NCI-H526 treated with DMSO at 0.1 percent for 48 hours (cell line): Measurements from ENCODE around the gene LBH.

Source experiments
- DNase-seq: peaks from one replicate; lab custom pipeline; 2025; lab: John Stamatoyannopoulos, UW

LBH gene

DNA sequence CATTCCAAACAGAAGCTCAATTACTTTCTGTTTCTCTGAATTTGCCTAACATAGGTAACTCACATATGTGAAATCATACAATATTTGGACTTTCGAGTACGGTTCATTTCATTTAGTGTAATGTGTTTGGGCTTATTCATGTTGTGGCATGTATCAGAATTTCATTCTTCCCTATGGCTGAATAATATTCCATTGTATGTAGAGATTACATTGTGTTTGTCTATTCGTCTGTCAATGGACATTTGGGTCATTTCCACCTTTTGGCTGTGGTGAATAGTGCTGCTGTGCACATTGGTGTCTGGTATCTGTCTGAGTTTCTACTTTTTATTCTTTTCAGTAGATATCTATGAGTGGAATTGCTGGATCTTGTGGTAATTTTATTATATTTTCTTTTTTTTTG, 43.9 kb downstream of the LBH start:
- no peak for DNase-seq

DNA sequence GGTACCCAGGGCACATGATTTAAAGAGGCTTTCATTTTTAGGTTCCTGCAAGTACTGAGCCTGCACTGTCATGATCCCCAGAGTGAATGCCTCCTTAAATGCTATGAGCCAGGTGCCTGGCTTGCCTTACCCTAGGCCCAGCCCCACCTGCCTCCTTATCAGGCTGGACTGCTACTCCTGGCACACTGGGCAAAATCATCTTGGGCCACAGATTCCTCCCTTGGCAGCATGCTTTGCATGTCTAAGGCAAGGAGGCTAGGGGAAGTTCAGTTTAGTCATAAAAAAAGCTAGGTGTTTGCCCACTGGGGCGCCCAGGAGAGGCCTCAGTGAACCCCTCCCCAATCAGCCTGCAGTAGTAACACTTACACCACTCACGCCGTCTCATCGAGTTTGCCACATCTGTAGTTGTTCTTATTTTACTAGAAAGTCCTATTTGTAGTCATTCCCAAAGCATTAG, 45.1 kb downstream of the LBH start:
- no peak for DNase-seq

DNA sequence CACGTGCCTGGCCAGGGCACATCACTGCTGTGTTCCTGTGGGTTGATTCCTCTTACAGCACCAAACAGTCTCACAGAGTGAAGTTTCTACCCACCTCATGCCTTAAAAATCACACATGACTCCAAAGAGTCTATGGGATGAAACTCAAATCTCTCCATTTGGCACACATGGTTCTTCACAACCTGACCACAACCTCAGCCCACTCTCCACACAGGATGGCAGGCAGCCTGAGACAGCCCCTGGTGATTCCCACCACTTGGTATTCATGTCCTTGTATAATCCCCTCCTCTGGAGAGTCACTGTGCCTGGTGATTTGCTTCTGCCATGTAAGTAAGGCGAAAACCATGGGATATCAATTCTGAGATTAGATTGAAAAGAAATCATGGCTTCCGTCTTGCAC, 46.2 kb downstream of the LBH start:
- DNase-seq = no peak

DNA sequence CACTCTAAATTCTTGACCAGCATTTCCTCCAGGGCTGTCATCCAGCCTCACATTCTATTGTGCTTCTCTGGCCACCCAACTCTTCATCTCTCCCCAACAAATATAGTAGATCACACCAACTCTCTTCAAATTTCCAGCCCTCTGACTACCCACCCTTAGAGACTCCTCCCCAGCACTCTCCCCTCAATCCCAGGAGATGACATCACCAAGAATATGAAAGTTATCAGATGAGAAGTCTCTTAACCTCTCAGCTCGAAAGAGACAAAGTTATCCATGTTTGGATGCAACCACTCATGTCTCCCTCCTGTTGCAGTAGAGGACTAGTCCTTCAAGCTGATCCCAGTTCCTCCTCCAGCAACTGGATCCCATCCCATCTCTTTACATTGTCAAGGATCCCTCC, 47.1 kb downstream of the LBH start:
- DNase-seq = no peak

DNA sequence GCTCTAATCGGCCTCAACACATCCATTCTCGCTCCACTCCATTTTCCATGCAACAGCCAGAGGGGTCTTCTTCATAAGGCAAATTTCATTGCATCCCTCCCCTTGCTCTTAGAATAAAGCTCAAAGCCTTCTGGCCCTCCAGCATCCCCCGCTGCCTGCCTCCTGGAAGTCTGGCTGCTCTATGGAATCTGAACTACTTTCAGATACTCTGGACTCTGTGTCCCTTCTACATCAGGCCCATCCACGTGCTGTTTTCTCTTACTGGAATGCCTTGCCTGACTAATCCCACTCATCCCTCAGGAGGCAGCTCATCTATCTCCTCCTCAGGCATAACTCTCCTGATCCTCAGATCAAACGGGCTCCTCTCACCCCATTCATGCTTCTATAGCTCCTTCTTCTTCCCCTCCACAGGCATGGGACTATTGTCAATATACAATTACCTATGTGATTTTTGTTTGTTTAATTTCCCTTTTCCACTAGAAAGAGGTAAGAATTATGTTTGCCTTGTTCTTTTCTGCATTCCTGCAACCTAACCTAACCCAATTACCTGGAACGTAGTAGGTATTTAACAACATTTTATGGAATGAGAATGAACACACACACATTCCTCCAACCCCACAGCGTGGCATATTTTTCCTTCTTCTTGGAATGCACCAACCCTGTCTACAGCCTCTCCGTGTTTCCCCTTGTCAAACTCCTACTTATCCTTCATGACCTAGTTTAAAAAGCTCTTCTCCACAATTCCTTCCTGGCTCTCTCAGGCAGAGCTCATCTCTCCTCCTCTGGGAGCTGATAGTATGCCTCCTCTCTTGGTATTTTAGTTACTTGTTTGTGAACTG, 49.5 kb downstream of the LBH start:
- DNase-seq = no peak

DNA sequence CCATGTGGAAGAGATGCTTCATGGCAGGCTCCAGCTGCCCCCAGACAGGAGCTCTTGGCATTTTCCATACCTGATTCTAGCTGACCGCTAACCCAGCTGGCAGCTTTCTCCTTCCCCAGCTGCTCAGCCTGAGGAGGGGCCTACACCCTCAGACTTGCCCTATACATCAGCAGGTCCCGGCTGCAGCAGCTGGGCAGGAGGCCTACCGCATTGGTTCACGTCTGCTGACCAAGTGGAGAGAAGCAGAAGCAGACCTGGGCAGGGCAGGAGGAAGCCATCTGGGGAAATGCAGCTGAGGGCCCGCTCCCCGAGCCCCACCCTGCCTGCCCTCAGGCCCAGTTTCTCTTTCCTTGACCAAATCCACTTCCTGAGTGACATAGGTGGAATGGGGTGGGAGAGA, 50.7 kb downstream of the LBH start:
- no peak for DNase-seq

DNA sequence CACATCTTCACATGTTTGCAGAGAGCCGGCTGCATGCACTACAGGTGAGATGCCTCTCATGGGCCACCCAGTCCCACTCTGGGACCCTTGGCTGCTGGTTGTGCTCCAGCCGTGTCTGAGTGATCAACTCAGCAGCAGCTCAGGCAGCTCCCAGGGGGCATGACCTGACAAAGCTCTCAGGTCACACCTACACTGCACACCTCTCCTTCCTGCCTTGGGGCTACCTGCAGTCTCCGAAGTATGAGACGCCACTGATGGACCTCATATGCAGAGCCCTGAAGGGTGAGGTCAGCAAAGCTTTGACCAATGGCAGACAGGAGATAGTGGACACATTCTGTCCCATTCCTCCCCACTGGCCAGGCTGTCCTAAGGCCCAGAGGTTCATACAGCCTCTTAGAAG, 51.4 kb downstream of the LBH start:
- no peak for DNase-seq

DNA sequence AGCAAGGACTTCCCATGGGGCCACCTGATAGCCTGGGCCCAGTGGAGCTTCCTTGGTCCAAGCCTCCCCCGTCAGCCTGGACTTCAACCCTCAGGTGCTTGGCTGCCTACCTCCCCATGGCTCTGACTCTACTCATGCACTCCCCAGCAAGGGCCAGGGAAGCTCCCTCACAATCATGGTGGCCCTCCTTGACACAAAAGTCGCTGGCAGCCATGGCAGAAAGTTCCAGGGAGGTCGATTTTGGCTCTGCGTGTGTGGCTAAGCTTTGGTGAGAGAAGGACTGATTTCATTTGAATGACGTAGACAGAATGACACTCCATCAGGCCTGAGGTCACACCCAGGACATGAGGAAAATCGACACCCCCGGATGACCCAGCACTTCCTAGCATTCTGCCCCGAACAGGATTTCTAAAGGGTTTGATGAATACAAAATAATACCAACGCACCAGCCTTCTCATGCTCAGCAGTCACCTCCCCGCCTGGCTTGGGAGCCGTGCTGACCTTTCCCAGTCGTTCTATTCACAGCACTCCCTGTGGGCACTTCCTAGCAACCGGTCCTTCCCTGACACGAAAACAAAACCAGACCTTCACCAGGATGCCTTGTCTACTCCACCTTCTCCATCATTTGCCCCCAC, 52.7 kb downstream of the LBH start:
- no peak for DNase-seq

DNA sequence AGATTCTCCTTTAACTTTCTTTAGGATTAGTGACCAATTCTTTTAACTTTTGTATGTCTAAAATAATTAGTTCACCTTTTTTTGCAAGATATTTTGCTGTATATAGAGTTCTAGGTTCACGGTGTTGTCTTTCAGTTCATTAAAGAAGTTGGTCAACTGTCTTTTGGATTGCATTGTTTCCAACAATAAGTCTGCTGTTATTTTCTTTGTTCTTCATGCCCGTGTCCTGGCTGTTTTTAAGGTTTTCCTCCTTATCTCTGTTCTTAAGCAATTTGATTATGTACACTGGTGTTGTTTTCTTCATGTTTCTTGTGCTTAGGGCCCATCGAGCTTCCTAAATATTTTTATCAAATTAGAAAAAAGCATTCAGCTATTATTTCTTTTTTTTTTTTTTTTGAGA, 54.4 kb downstream of the LBH start:
- no peak for DNase-seq

DNA sequence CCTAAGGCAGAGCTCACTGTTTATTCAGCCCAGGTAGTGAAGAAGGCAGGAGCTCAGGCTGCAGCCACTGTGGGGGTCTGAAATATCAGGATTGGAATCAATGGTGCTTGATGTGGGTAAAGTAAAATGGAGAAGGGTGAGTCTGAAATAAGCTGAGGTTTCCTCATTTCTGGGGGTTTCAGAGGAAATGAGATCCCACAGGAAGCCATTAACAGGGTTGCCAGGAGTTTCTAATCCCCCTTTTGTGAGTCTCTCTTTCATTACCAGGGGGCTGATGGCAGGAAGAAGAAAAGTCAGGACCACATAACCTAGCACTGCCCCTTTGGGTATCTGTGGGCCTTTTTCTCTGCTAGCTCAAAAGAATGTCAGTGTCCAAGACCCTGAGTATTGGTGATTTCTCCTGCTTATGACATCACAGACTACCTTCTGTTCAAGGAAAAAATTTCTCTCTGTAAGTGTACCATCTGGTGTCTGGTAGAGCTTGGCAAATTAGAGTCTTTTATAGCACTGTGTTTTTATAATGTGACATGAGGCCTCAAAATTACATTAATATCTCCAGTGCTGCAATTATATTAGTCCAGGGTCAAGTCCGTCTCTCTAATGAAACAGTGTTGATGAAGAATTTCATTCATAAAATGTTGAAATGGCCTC, 56.0 kb downstream of the LBH start:
- DNase-seq = no peak

DNA sequence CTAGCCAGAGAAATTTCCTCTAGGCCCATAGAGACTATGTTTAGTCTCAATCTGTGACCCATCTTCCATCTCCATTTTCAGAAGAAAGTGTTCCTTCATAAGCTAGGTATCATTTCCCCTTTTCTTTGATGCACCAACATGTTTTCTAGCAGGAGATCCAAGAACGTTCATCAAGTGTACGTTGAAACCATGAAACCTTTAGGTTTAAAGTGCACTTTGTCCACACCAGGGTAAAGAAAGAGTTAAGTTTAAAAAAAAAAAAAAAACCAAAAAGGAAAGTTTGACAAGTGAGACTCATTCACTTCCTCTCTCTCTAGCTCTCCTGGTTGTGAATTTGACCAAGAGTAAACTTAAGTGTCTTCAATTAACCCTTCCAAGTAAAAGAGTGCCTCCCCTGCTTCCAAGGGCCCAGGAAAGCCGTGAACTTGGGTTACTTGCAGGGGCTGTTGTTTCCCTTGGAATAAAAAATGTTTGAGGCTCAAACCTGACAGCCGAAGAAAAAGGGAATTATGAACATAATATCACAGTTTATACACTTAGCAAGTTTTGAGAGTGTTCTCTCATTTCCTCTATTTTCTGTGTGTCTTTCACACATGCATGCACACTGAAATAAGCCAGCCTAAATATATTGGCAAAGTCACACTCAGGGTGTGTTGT, 56.7 kb downstream of the LBH start:
- DNase-seq = no peak

DNA sequence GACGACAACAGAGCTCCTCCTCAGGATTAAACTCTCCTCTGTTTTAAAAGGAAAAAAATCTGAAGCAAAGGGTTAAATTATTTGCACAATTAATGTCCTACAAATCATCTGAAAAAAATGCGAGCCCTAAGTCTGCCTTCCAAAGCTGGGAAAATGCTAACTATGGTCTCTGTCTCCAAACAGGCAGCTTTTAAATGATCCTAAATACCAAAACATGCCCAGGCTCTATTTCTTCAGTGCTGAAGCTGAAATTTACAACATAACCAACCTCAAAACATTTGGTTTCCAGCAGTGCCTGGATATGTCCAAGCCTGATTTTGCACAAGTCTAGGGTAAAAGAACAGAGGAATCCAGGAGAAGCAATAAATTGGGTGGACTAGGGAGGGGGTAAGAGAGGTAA, 57.2 kb downstream of the LBH start:
- DNase-seq = no peak

DNA sequence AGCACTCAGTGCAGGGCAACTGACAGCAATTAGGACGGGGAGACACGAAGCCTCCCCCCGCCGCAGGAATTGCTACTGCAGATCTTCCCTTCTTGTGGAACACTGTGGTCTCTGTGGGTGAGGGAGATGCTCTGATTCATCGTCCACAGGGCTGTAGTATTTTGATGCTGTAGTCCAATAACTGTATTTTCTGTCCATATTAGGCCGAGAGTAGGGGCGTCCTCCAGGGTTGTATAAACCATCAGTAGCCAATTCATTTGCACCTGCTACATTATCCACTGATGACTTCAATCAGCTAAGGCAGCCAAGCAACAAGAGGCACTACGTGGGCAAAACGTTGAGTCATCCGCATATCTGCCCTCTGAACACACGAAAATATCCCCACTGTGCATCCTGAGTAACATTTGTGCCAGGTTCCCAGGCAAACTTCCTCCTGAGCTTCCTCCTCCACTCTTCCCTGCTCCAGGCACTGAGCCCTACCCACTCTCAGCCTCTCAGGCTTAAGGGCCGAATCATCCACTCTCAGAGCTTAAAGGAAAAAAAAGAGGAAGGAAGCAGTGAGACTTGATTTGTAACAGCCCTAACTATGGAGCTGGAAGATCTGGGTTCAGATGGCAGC, 62.1 kb downstream of the LBH start:
- no peak for DNase-seq

DNA sequence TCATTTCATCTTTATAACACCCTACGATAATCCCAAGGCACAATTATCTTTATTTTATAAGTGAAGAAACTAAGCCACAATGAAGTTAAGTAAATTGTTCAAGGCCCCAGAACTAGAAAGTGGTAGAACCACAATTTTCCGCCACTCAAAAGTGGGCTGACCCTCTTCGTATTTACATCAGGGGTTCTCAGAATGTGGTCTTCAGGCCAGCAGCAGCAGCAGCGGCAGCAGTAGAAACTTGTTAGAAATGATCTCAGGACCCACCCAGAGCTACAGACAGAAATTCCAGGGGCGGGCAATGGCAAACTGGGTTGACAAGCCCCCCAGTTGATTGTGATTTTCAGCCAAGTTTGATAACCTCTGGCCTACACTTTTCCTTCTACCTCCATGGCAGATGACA, 62.8 kb downstream of the LBH start:
- no peak for DNase-seq

DNA sequence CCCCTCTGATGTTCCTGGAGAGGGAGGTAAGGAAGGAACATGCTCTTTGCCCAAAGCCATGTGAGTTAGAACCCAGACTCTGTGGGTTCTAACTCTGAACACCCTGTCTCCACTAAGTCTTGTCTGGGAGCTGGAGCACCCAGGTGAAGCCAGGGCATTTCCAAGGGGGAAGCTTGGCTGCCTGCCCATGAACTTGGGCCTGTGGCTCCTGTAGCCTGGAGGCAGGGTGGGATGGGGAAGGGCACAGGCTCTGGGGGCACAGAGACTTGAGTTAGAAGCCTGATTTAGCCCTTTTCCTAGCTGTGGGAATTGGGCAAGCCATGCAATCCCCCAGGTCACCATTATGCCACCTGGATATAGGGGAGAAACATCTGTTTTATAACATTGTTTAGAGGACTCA, 65.2 kb downstream of the LBH start:
- DNase-seq = no peak

DNA sequence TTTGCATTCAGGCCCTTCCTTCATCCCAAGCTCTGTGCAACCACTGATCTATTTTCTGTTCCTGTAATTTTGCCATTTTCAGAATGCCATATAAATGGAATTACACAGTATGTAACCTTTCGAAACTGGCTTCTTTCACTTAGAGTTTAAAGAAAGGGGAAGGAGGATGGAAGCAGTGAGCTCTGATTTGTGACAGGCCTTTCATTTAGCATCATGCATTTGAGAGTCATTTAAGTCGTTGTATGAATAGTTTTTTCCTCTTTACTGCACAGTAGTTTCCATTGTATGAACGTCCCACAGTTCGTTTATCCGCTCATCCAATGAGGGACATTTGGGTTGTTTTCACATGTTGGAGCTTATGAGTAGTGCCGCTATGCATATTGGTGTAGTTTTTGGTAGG, 67.0 kb downstream of the LBH start:
- DNase-seq = no peak

DNA sequence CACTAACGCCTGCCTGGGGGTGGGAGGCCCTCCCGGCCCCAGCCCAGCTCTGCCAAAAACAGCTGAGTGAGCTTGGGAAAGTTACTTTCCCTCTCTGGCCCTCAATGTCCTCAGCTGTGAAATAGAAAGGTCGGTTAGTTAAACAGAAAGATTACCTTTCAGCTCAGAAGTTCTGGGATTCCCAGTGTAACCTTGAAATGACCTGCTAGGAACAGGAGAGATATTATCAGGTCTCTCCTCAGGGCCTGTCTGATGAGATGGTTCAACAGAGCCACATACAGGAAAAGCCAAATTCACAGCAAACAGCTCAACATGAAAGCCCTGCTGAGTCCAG, 68.8 kb downstream of the LBH start:
- no peak for DNase-seq

DNA sequence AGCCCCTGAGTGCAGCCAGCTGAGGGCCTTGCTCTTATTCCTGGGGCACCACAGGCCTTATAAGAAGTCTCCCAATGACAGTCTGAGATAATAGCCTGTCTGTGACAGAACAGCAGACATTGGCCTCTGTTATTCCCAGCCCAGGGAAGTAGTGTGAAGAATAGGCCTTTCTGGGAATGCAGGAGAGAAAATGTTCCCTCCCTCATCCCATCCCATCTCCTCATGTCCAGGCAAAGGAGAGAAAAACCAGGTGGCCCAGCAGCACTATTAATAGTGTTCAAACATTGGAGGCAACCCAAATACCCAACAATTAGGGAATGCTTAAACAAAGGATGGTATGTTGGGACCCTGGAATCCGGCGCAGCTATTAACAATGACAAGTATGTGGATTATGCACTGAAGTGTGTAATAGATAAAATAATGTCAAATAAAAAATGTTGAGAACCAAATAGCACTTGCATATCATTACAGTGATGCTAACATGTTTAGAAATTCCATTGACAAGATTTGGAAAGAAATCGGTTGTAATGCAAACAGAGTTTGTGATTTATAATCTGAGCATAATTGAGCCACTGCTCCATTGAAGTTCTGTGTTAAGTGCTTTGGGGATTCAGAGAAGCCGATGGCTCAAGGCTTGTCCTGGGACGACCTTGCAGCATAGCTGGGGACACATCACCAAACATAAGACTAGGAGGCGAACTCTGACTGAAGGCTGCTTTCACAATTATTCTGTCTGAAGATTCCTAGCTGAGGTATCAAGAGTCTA, 69.3 kb downstream of the LBH start:
- no peak for DNase-seq

DNA sequence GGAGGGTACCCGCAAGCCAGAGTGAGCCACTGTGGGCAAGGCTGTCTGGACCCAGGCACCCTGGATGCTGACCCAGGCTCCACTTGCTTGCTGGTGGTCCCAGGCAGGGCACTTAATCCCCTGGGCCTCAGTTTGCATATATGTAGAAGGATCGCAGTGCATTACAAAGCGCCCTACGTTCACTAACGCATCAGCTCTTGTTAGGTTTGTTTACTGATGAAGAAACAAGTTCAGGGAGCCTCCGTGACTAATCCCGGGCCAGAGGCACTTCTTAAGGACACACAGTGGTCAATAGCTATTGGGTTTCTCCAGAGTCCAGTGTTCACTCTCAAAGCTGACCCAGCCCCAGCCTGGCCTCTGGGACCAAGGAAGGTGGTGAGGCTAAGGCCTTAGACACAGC, 70.2 kb downstream of the LBH start:
- DNase-seq = no peak

DNA sequence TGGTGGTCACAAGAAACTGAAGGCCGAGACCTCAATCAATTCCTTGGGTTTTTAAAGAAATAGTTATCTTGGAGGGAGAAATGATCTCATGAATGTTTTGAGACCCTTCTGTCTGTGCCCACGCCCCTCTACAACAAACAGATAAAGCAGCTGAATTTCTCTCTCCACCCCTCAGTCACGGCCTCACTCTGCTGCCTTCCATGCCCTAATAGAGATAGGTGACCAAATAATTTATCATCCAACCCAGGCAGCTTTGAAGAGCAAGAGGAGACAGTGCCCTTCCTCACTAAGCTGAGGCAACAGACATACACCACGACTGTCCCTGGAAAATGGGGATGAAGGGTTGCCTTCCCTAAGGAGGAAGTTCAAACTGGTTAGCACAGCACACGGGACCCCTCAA, 71.2 kb downstream of the LBH start:
- DNase-seq = no peak

DNA sequence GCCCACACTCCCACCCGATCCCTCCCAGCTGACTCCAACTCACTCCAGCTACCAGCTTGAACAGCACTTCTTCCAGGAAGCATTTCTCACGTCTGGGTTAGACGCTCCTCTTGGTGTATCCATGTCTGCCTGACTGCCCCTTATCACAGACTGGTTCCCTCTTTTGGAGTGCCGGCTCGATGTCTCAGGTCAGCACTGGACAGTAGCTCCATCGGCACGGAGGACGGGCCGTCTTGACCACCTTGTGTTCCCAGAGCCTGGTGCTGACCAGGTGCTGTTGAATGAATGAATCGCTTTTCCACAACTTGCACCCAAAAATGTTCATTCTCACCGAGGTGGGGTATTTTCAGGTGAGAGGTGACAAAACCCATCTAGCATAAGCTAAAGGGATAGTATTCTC, 71.8 kb downstream of the LBH start:
- DNase-seq = no peak

DNA sequence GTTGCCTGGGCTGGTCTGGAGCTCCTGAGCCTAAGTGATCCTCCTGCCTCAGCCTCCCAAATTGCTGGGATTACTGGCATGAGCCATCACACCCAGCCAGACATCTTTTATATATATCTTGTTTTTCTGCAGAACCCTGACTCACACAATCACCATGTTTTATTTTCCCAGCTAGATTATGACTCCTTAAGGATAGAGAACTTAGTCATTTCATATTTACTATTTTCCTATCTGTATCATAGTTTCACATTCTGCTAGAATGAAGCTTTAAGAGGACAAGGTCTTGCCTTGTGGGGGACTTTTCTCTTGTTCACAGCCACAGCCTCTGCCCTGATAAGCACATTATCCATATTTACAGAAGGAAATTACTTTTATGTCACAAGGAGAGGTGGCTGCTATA, 73.9 kb downstream of the LBH start:
- no peak for DNase-seq
